ENCODE results near the gene ZNF683.

DNA sequence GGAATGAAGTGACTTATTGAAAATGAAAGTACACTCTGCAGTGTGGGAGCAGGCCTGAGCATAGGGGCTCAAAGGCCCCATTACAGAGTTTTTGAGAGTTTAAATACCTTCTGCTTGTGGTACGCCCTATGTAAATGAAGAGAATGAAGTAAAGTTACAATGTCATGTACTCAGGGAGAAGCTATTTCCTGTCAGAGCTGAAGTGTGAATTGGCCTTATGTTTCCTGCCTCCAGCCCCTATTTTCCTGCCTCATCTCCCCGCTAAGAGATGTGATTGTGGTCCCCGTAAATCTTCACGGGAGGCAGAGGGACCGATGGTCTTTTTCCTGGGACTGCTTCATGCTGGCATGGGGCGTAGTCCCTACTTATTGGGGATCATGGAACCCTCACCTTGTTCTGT lies 2.5 kb upstream of the ZNF683 start:
- TF ChIP-seq CTCF (IDR thresholded peaks at IDR 0.05) = no peak
- no peak for TF ChIP-seq POLR2A (IDR thresholded peaks at IDR 0.05)

All from upper lobe of left lung (tissue), 4 donors.